IMR-90 (cell line): ENCODE data around the gene SRCIN1. TPM values are rescaled to one million over a fixed set of nuclear protein-coding genes. Genes with fewer than 3 reads are reported as not detected.
A peak's percentile ranks its signal among the peaks of the same experiment; 100 is the strongest.

Experiments used
- ATAC-seq: fragments of 200-7000 bp; cut with Tn5 transposase; 2 replicates; pipeline ENCODE4 v1.9.1; 2020; ENCODE audit warnings: low read depth, mild to moderate bottlenecking, moderate library complexity
- BruUV-seq: library from RNA; stranded (reverse); fragments of 400-500 nt; replicated peaks from 2 replicates; lab custom pipeline; 2021; lab: Mats Ljungman, UMichigan
- CTCF ChIA-PET: fragments of 300-600 bp; formaldehyde crosslinking; extraction: SDS; loops from one replicate; lab custom pipeline; 2021; ENCODE audit warnings: antibody characterized with exemption; lab: Yijun Ruan, JAX
- POLR2A ChIA-PET: fragments of 300-600 bp; sonication (Branson Sonifier 250); formaldehyde crosslinking; loops from one replicate; lab custom pipeline; 2022; ENCODE audit warnings: antibody characterized with exemption; ENCODE audit not compliant: unreplicated experiment; lab: Charles Lee
- DNase-seq: peaks from one replicate; pipeline ENCODE4 v3.0.0; 2013
- H2AFZ ChIP-seq: replicated peaks from 2 replicates; pipeline ENCODE3; 2013; ENCODE audit warnings: low read length, mild to moderate bottlenecking; ENCODE audit not compliant: poor library complexity
- H2AK5ac ChIP-seq: 2 replicates; pipeline ENCODE4 v1.6.1; 2013; ENCODE audit warnings: low read depth, low read length, inconsistent platforms
- H2AK9ac ChIP-seq: replicated peaks from 2 replicates; pipeline ENCODE3; 2013; ENCODE audit warnings: mild to moderate bottlenecking, low read depth, low read length, moderate library complexity; ENCODE audit not compliant: poor library complexity
- H2BK120ac ChIP-seq: 2 replicates; pipeline ENCODE4 v1.6.1; 2013; ENCODE audit warnings: low read depth, low read length, inconsistent platforms
- H2BK15ac ChIP-seq: 3 replicates; pipeline ENCODE4 v1.6.1; 2013; ENCODE audit warnings: low read depth, low read length, inconsistent platforms
- H2BK20ac ChIP-seq: 2 replicates; pipeline ENCODE4 v1.6.1; 2013; ENCODE audit warnings: low read depth, mild to moderate bottlenecking, inconsistent platforms, low read length, moderate library complexity
- H2BK5ac ChIP-seq: 2 replicates; pipeline ENCODE4 v1.6.1; 2013; ENCODE audit warnings: mild to moderate bottlenecking, low read depth, low read length, inconsistent platforms; ENCODE audit not compliant: poor library complexity, severe bottlenecking
- H3K14ac ChIP-seq: replicated peaks from 2 replicates; pipeline ENCODE4 v1.6.1; 2013; ENCODE audit warnings: low read depth, low read length, inconsistent platforms
- H3K18ac ChIP-seq: 2 replicates; pipeline ENCODE4 v1.6.1; 2013; ENCODE audit warnings: low read depth, low read length, control low read depth
- H3K23ac ChIP-seq: 2 replicates; pipeline ENCODE4 v1.6.1; 2013; ENCODE audit warnings: low read depth, low read length, inconsistent platforms
- H3K27ac ChIP-seq: 2 replicates; pipeline ENCODE4 v1.5.1; 2013; ENCODE audit warnings: mild to moderate bottlenecking, control low read depth, low read length; ENCODE audit not compliant: insufficient read depth
- H3K27me3 ChIP-seq: 2 replicates; pipeline ENCODE4 v1.6.1; 2013; ENCODE audit warnings: low read length; ENCODE audit not compliant: control insufficient read depth, insufficient read depth
- H3K36me3 ChIP-seq: 2 replicates; pipeline ENCODE4 v1.6.1; 2013; ENCODE audit warnings: low read length, mixed read lengths; ENCODE audit not compliant: control insufficient read depth, insufficient read depth
- H3K4ac ChIP-seq: 2 replicates; pipeline ENCODE4 v1.6.1; 2013; ENCODE audit warnings: low read depth, low read length, inconsistent platforms
- H3K4me1 ChIP-seq: 2 replicates; pipeline ENCODE4 v1.6.1; 2013; ENCODE audit warnings: low read length, mixed read lengths; ENCODE audit not compliant: control insufficient read depth, insufficient read depth
- H3K4me2 ChIP-seq: 2 replicates; pipeline ENCODE4 v1.6.1; 2013; ENCODE audit warnings: low read depth, mild to moderate bottlenecking, control low read depth, low read length, moderate library complexity
- H3K4me3 ChIP-seq: 2 replicates; pipeline ENCODE4 v1.5.1; 2013; ENCODE audit warnings: low read depth, mild to moderate bottlenecking, control low read depth, low read length, moderate library complexity; ENCODE audit not compliant: insufficient read depth
- H3K56ac ChIP-seq: 2 replicates; pipeline ENCODE4 v1.6.1; 2013; ENCODE audit warnings: low read length, inconsistent platforms; ENCODE audit not compliant: insufficient read depth; ENCODE audit errors: extremely low read depth
- H3K79me1 ChIP-seq, 2 experiments: 2 replicates each; pipeline ENCODE4 v1.6.1; 2013; ENCODE audit warnings: low read length in 2 of 2, inconsistent platforms in 1 of 2, low read depth in 1 of 2
- H3K9ac ChIP-seq: 2 replicates; pipeline ENCODE4 v1.6.1; 2013; ENCODE audit warnings: low read depth, low read length, control low read depth
- H3K9me1 ChIP-seq: 2 replicates; pipeline ENCODE4 v1.6.1; 2013; ENCODE audit warnings: low read length, inconsistent platforms; ENCODE audit not compliant: insufficient read depth
- H3K9me3 ChIP-seq: 2 replicates; pipeline ENCODE4 v1.6.1; 2013; ENCODE audit warnings: low read length; ENCODE audit not compliant: control insufficient read depth, insufficient read depth
- H4K20me1 ChIP-seq: 2 replicates; pipeline ENCODE4 v1.6.1; 2013; ENCODE audit warnings: low read length, inconsistent platforms; ENCODE audit not compliant: insufficient read depth
- H4K5ac ChIP-seq: 2 replicates; pipeline ENCODE4 v1.6.1; 2013; ENCODE audit warnings: mild to moderate bottlenecking, low read depth, low read length, control low read depth
- H4K8ac ChIP-seq, 2 experiments: 2 replicates each; pipeline ENCODE4 v1.6.1; 2013; ENCODE audit warnings: low read depth in 2 of 2, low read length in 2 of 2, control low read depth in 1 of 2, inconsistent platforms in 1 of 2
- H4K91ac ChIP-seq: 2 replicates; pipeline ENCODE4 v1.6.1; 2013; ENCODE audit warnings: low read depth, low read length, inconsistent platforms; ENCODE audit not compliant: insufficient read depth
- BHLHE40 ChIP-seq: fragments of 150-350 bp; IDR thresholded peaks from 2 replicates; pipeline ENCODE4 v1.6.1; 2016; ENCODE audit warnings: mild to moderate bottlenecking, low read depth, low read length
- CEBPB ChIP-seq: IDR thresholded peaks from 2 replicates; pipeline ENCODE4 v1.6.1; 2012; ENCODE audit warnings: low read depth, low read length, improper control_type of control experiment
- CHD1 ChIP-seq: IDR thresholded peaks from 2 replicates; pipeline ENCODE4 v1.6.1; 2012; ENCODE audit warnings: low read depth, low read length, improper control_type of control experiment
- CTCF ChIP-seq: conservative IDR thresholded peaks from 2 replicates; pipeline ENCODE4 v1.5.1; 2012; ENCODE audit warnings: mild to moderate bottlenecking, low read depth, low read length, improper control_type of control experiment
- FOS ChIP-seq: fragments of 150-350 bp; IDR thresholded peaks from 2 replicates; pipeline ENCODE4 v1.6.1; 2016; ENCODE audit warnings: low read depth, low read length
- MAFK ChIP-seq: IDR thresholded peaks from 2 replicates; pipeline ENCODE4 v1.6.1; 2012; ENCODE audit warnings: low read depth, low read length, improper control_type of control experiment
- MAZ ChIP-seq: IDR thresholded peaks from 2 replicates; pipeline ENCODE4 v1.6.1; 2012; ENCODE audit warnings: low read depth, mild to moderate bottlenecking, low read length, improper control_type of control experiment, moderate library complexity, borderline replicate concordance
- MXI1 ChIP-seq: IDR thresholded peaks from 2 replicates; pipeline ENCODE4 v1.6.1; 2012; ENCODE audit warnings: low read depth, mild to moderate bottlenecking, low read length, moderate library complexity, borderline replicate concordance
- NFE2L2 ChIP-seq: fragments of 150-350 bp; IDR thresholded peaks from 2 replicates; pipeline ENCODE4 v1.6.1; 2016; ENCODE audit warnings: low read depth, mild to moderate bottlenecking, low read length
- RAD21 ChIP-seq: IDR thresholded peaks from 2 replicates; pipeline ENCODE4 v1.6.1; 2012; ENCODE audit warnings: low read length, improper control_type of control experiment
- RCOR1 ChIP-seq: IDR thresholded peaks from 2 replicates; pipeline ENCODE4 v1.6.1; 2012; ENCODE audit warnings: mild to moderate bottlenecking, low read length, improper control_type of control experiment; ENCODE audit not compliant: insufficient replicate concordance
- RFX5 ChIP-seq: IDR thresholded peaks from 2 replicates; pipeline ENCODE4 v1.8.0; 2012; ENCODE audit warnings: low read depth, mild to moderate bottlenecking, low read length, moderate library complexity
- SMC3 ChIP-seq: fragments of 150-350 bp; IDR thresholded peaks from 2 replicates; pipeline ENCODE4 v1.6.1; 2016; ENCODE audit warnings: low read depth, mild to moderate bottlenecking, antibody characterized with exemption, low read length, moderate library complexity
- USF2 ChIP-seq: fragments of 150-350 bp; IDR thresholded peaks from 2 replicates; pipeline ENCODE4 v1.6.1; 2017; ENCODE audit warnings: mild to moderate bottlenecking, antibody characterized with exemption, low read length, low read depth
- WGBS, 2 experiments: methylation state at CpG; one replicate each; pipeline versions ENCODE4 v1.1.5 to v1.1.7; 2013; ENCODE audit warnings: missing lambda C conversion rate in 2 of 2; ENCODE audit not compliant: insufficient read length in 1 of 2; ENCODE audit errors: extremely low coverage in 2 of 2; 5-methylcytosine and 5-hydroxymethylcytosine counted together
- dilution Hi-C: fragments of 300-500 bp; cut with HindIII; formaldehyde crosslinking; loops from one replicate; pipeline ENCODE4 v1.14.3; 2018; ENCODE audit warnings: low sequenced_read_pairs; ENCODE audit not compliant: unreplicated experiment
- in situ Hi-C: fragments of 300-500 bp; cut with MboI; formaldehyde crosslinking; loops from 3 replicates; pipeline ENCODE4 v1.14.3; 2019; ENCODE audit warnings: low sequenced_read_pairs, inconsistent platforms, mixed read lengths
- intact Hi-C: fragments of 100-400 bp; cut with micrococcal nuclease; formaldehyde crosslinking; loops from 2 replicates; pipeline ENCODE4 v1.10.0; 2022
- polyA plus RNA-seq, 3 experiments: library from polyadenylated mRNA; depleted of rRNA; stranded (reverse); fragments of >200 nt; gene quantifications; 2 replicates each; pipeline ENCODE4 v1.2.3, GENCODE V29; 2012; ENCODE audit warnings: low replicate concordance in 1 of 3
- total RNA-seq: library from RNA; depleted of rRNA; stranded (reverse); fragments of >200 nt; gene quantifications from 2 replicates; pipeline ENCODE4 v1.2.3, GENCODE V29; 2012

The SRCIN1 gene
- total and polyA plus RNA-seq, 2 of the 4 experiments (the other 2 are of a cell fraction) = not detected

GRCh38 chr17:38558728-38559050 is 47.1 kb downstream of the SRCIN1 start:
- no peak overlapping the region for H4K91ac ChIP-seq
- ChIA-PET CTCF (interaction anchor here (0.7 to 1.8 kb wide), 13 partner anchors 8 to 111 kb away, joined by 3 to 17 read pairs (median 5); no protein-coding TSS in a partner anchor), POLR2A (no interaction called here)
- H2AK5ac ChIP-seq = no peak overlapping the region
- H3K4ac ChIP-seq = no peak overlapping the region
- peaks cover 6% of the 10 kb centered on the region; the same call in 1 of the 2 replicates for H3K9me3 ChIP-seq
- peaks cover 70% of the 10 kb centered on the region for H3K27me3 ChIP-seq
- in situ Hi-C loops (no loop called here), intact Hi-C loops (loop anchor here (1.0 kb wide), 1 partner anchor 109 kb away; no protein-coding TSS in a partner anchor), dilution Hi-C loops (no loop called here)
- H3K4me1 ChIP-seq = peaks cover 2% of the 10 kb centered on the region; the same call in 1 of the 2 replicates
- DNase-seq (no peak), ATAC-seq (no peak)
- no peak overlapping the region for H2BK5ac ChIP-seq
- no CpG with 5 or more reads among the region's 10 CpGs for WGBS, 2 experiments
- H3K4me2 ChIP-seq = peak overlapping the region; percentile 69; the same call in 1 of the 2 replicates
- H4K5ac ChIP-seq = no peak overlapping the region
- H3K36me3 ChIP-seq = no peaks in the 10 kb centered on the region
- H3K4me3 ChIP-seq = no peak overlapping the region
- no TSS peak for BruUV-seq
- H3K79me1 ChIP-seq = no peaks in the 10 kb centered on the region
- H4K20me1 ChIP-seq = peaks cover 8% of the 10 kb centered on the region; the same call in 1 of the 2 replicates
- H4K8ac ChIP-seq = no peak overlapping the region
- H3K14ac ChIP-seq = no peak overlapping the region
- H2AK9ac ChIP-seq = no peak overlapping the region
- no peak for TF ChIP-seq CHD1
- TF ChIP-seq MAFK = no peak
- TF ChIP-seq CTCF = no peak
- no peak for TF ChIP-seq MXI1
- no peak for TF ChIP-seq RAD21
- no peak for TF ChIP-seq FOS
- TF ChIP-seq CEBPB = no peak
- no peak for TF ChIP-seq MAZ
- no peak for TF ChIP-seq NFE2L2
- no peak for TF ChIP-seq SMC3
- TF ChIP-seq BHLHE40 = no peak
- no peak for TF ChIP-seq RFX5
- TF ChIP-seq RCOR1 = no peak
- TF ChIP-seq USF2 = no peak
- H3K27ac ChIP-seq = no peak overlapping the region
- H3K18ac ChIP-seq = no peak overlapping the region
- H2BK120ac ChIP-seq = no peak overlapping the region
- H3K9me1 ChIP-seq = 0 out of 2 replicates have a peak, but pooled peaks cover 2% of the 10 kb centered on the region
- H3K23ac ChIP-seq = no peak overlapping the region
- no peak overlapping the region for H2BK15ac ChIP-seq
- H2AFZ ChIP-seq = peak overlapping the region; percentile 74
- no peak overlapping the region for H3K9ac ChIP-seq
- H2BK20ac ChIP-seq = no peak overlapping the region
- H3K56ac ChIP-seq = no peak overlapping the region
